GM21723 (cell line): Measurements from ENCODE around the gene PREX1.

Source experiments
- ATAC-seq: cut with Tn5 transposase; IDR thresholded peaks from one replicate; pipeline ENCODE4 v1.9.1; 2021; ENCODE audit warnings: mild to moderate bottlenecking, moderate library complexity; ENCODE audit not compliant: unreplicated experiment

The PREX1 gene

GRCh38 chr20:48706710-48707365, 121.0 kb downstream of the PREX1 start:
- ATAC-seq, result no peak

DNA sequence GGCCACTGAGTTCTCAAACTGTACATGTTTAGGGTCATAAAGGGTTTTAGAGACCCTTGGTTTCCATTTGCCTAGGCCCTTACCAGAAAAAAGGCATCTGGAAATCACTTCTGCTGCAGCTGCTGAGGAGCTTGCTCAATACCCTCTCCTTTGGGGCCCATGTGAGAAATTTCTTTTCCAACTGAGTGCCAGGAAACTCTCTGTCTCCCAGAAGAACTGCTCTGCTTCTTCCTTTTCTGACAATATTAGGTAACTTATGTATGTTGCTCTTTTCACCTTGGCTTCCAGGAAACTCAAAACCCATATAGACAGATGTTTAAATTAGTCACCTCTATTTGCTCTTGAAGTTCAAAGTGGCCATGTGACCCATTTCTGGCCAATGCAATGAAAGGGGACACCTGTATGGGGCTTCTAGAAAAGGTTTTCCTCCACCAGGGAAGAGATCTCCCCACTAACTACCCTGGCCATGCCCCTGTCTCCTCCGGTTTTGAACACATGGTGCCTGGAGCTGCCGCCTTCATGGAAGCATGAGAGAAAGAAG, 121.6 kb downstream of the PREX1 start:
- no peak for ATAC-seq

DNA sequence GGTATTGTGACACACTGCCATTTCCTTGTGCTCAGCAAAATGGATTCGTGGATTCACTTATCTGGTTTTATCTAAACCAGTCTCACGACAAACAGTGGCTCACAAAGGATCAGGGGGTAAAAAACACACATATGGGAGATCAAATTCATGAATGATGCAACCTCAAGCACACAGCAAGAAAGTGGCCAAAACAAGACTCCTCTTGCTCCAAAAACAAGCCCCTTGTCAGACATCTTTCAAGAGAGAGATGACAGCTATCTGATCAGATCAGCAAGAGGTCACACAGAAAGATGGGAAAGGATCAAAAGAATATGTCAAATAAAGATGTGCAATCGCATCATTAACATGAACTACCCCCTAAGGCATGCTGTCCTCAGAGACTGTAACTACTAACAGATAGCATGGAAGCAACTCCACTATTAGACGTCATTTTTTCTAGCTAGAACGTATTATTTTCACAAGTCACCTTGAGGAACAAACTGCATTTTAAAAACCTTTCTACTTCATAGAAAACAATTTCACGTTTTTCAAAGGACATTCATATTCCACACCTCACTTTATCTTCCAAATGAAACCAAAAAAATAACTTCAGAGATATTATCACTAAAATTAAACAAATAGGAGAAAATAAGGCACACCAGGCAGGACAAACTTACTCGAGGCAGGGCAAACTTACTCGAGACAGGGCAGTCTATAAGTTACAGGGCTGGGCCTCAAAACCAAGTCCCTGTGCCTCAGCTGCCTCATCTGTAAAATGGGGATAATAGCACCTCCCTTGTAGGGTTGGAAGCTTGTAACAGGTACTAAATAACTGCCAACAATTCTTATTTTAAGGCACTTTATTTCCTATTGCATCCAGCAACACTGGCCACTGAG, 122.3 kb downstream of the PREX1 start:
- no peak for ATAC-seq

- no peak for ATAC-seq
These were observed 123.0 kb downstream of the PREX1 start for GRCh38 chr20:48704761-48705160.

DNA sequence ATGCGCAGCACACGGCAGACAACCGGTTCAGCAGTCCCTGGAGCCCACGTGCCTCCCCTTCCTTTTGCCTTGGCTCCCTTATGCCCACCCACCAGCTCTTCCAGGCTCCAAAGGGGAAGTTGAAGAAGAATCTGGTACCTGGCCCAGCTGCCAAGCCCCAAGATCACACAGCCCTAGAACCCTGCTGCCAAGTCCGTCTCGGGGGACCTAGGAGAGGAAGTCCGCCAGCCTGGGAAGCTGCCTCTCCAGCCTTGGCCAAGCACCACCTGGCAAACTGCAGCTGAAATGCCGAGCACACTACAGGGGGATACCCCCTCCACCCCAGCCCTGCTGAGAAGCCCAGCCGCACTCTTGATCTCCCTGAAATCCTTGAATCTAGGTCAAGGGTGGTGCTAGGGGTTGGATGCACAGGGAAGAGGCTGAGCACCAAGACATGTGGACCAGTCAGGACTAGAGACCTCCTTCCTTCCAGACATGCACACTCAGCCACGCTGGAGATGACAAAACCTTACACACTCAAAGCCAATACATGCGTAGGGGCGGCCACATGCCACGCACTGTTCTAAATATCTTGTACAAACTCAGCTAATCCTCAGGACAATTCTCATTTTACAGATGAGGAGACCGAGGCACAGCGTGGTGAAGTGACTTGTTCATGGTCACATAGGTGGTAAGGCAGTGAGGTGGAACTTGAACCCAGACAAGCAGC, 124.1 kb downstream of the PREX1 start:
- no peak for ATAC-seq

- no peak for ATAC-seq
These were observed 124.7 kb downstream of the PREX1 start for GRCh38 chr20:48703107-48703506.

GRCh38 chr20:48702455-48702913, 125.3 kb downstream of the PREX1 start:
- ATAC-seq, result no peak

GRCh38 chr20:48701702-48702101, 126.1 kb downstream of the PREX1 start:
- ATAC-seq, result no peak

GRCh38 chr20:48698507-48699267, 129.1 kb downstream of the PREX1 start:
- no peak for ATAC-seq

DNA sequence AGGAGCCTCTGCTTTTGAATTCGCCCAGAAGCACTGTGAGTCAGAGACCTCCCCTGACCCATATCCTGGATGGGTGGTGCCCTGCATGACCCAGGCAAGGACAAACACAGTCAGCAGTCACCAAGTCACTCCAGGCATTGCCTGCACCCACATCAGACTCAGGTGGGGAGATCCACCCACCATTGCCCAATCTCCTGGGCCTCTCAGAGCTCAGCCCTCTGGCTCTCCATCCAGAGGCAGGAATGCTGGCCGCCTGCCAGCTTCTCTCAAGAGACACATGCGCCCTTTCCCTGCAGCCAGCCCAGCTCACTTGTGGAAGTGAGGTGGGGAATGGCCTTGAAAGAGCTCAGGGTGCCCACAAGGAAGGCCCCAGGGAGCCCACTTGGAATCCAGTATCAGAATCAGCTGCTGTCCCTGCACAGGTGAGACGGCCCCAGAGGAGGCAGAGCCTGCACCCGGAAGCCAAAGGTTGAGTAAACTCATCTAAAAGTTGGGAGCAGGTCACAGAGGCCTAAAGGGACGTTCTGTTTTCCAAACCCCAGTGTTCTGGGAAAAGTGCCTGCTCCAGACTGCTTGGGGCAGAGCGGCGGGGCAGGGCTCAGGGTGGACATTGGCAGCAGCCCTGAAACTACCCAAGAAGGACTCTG, 129.8 kb downstream of the PREX1 start:
- no peak for ATAC-seq

- ATAC-seq, result no peak
These were observed 131.1 kb downstream of the PREX1 start for GRCh38 chr20:48696671-48697070.

DNA sequence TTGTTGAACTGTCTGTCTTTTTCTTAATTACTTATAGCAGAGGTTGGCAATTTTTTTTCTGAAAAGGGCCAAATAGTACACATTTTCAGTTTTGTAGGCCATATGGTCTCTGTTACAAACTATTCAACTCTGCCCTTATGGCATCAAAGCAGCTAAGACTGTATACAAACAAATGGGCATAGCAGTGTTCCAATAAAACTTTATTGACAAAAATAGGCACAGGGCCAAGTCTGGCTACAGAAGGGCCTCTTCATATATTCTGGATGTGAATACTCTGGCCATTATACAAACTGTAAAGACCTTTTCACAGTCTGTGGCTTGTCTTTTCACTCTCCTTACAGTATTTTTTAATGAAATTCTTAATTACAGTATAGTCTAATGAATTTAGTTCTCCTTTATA, 132.1 kb downstream of the PREX1 start:
- no peak for ATAC-seq

- ATAC-seq, result no peak
These were observed 132.5 kb downstream of the PREX1 start for GRCh38 chr20:48695255-48695654.

DNA sequence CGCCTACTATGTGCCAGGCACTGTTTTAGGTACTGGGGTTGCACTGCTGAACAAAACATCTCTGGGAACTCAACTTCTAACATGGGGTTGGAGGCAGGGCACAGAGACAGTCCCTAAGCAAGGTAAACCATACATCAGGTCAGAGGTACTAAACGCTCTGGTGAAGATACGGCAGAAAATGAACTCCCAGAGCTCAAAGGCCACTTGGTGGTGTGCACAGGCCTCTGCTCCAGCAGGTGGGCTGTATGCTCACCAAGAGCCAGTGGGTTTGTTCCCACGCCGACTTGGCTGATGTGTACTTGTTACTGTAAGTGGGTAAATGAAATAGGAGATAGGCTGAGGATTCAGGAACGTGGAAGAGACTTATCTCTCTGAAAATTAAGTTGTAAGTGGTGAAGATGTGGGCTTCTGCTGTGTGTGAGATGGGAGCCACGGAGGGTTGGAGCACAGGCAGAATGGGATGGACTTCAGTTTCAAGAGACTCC, 133.4 kb downstream of the PREX1 start:
- ATAC-seq, result no peak

DNA sequence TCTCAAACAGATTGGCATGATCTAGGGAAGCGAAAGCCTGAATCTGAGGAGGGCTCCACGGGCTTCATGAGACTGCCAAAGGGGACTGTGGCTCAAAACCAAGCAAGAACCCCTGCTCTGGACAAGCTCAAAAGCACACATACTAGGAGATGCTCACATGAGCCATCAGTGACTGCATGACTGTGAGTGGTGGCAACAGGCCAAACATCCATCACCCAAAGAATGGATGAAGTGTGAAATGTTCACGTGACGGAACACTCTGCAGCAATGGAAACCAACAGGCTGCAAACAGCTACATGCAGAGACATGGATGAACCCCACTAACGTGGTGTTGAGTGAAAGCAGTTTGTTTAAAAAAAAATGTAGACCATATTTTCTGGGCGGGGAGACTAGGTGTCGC, 136.3 kb downstream of the PREX1 start:
- no peak for ATAC-seq

- ATAC-seq, result no peak
These were observed 136.9 kb downstream of the PREX1 start for GRCh38 chr20:48690888-48691287.

GRCh38 chr20:48689874-48690571, 137.8 kb downstream of the PREX1 start:
- no peak for ATAC-seq

DNA sequence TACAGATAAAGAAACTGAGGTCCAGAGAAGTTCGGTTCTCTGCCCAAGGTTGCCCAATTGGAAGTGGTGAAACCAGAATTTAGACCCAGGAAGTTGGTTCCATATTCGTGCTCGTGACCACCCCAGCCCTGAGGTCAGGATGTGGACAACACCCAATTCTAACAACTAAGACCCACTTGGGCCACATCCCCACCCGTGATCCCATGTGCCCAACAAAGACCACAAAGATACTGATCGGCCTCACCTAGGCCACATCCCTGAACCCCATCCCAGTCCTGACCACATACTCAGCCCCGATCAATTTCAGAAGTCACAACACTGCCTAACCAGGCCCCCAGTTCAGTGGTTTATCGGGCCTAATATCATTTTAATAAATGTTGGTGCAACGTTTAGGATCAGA, 138.4 kb downstream of the PREX1 start:
- ATAC-seq, result no peak

DNA sequence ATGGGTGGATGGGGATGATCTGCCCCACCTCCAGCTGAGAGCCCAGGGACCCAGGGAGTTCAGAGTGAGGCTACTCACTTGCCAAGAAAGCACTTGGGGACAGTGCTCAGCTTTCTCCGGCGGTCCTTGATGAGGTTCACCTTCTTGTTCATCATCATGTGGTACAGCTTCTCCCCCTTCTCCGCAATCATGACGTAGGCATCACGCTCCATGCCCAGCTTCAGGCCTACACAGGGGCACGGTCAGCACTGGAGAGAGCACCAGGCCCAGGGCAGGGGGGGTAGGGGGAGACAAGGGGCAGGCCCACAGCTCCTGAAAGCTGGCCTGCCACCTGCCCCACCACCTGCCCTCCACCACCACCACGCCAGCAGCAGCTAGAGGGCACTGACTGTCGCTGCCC, 139.2 kb downstream of the PREX1 start:
- ATAC-seq, result no peak
